Thyroid gland (tissue), 4 donors: Measurements from ENCODE around the gene CIPC. TPM values are rescaled to one million over a fixed set of nuclear protein-coding genes. Genes with fewer than 3 reads are reported as not detected.

Experiments
- DNase-seq, 2 donors: peaks; one replicate each; pipeline ENCODE4 v3.0.0-alpha.2; 2019
- H3K27ac ChIP-seq, 3 donors: fragments of 200-600 bp; sonication (generic); 1 replicate in 2 of 3; 2 replicates in 1 of 3; pipeline ENCODE4 v1.5.1; 2016 to 2019; ENCODE audit warnings: mild to moderate bottlenecking in 1 of 3, moderate library complexity in 1 of 3
- H3K27me3 ChIP-seq: fragments of 200-600 bp; sonication (generic); one replicate; pipeline ENCODE4 v1.5.1; 2019
- H3K36me3 ChIP-seq, 2 donors: fragments of 200-600 bp; sonication (generic); one replicate each; pipeline ENCODE4 v1.5.1; 2016 to 2019
- H3K4me1 ChIP-seq, 2 donors: fragments of 200-600 bp; sonication (generic); one replicate each; pipeline ENCODE4 v1.5.1; 2017 to 2019
- H3K4me3 ChIP-seq, 3 donors: fragments of 200-600 bp; sonication (generic); replicated peaks in 1 of 3; 1 replicate in 2 of 3; 2 replicates in 1 of 3; pipeline ENCODE4 v1.5.1; 2016; ENCODE audit warnings: mild to moderate bottlenecking in 1 of 3
- H3K9me3 ChIP-seq: fragments of 200-600 bp; sonication (generic); one replicate; pipeline ENCODE4 v1.5.1; 2017
- CTCF ChIP-seq, 6 experiments: fragments of 200-600 bp in 3 of 6; fragments of 450-650 bp in 3 of 6; sonication (generic) in 3 of 6; IDR thresholded peaks; one replicate each; pipeline ENCODE4 v1.5.1; 2016 to 2019; ENCODE audit warnings: antibody characterized with exemption in 6 of 6, mild to moderate bottlenecking in 2 of 6, inconsistent platforms in 1 of 6, moderate library complexity in 1 of 6
- POLR2A ChIP-seq, 2 donors: fragments of 450-650 bp; IDR thresholded peaks; one replicate each; pipeline ENCODE4 v1.6.1; 2017; ENCODE audit warnings: antibody characterized with exemption in 2 of 2, mild to moderate bottlenecking in 2 of 2, moderate library complexity in 1 of 2
- WGBS, 2 donors: methylation state at CpG; one replicate each; pipeline ENCODE4 v1.1.5; 2017; 5-methylcytosine and 5-hydroxymethylcytosine counted together
- intact Hi-C: fragments of 100-400 bp; cut with DNase I; formaldehyde crosslinking; loops from one replicate; pipeline ENCODE4 v1.15.1; 2023
- total RNA-seq, 4 donors: library from RNA; depleted of rRNA; stranded (reverse); fragments of >200 nt; gene quantifications; one replicate each; pipeline ENCODE4 v1.2.3, GENCODE V29; 2016

The CIPC gene
- total RNA-seq, 4 donors from 2014 or later, result 37.6 to 59.5 (median 44.6) TPM

- H3K27ac ChIP-seq, result no peak overlapping the region
- no peaks in the 10 kb centered on the region for H3K36me3 ChIP-seq
- WGBS, 2 donors, result 83 to 90% methylated on average over 4 of the region's 4 CpGs
- intact Hi-C loops, result no loop called here
- H3K27me3 ChIP-seq, result no peaks in the 10 kb centered on the region
- peaks cover 27 to 38% of the 10 kb centered on the region in 2 donors for H3K4me1 ChIP-seq
- TF ChIP-seq CTCF (IDR thresholded peaks at IDR 0.05) (no peak), POLR2A (IDR thresholded peaks at IDR 0.05) (no peak)
- no peaks in the 10 kb centered on the region for H3K9me3 ChIP-seq
- no peak for DNase-seq
- no peak overlapping the region for H3K4me3 ChIP-seq
Observed at GRCh38 chr14:77126461-77126990, 28.5 kb downstream of the CIPC start.

GRCh38 chr14:77128414-77128891 is 30.4 kb downstream of the CIPC start:
- Histone ChIP-seq H3K4me3 (no peak overlapping the region), H3K9me3 (no peaks in the 10 kb centered on the region), H3K36me3 (no peaks in the 10 kb centered on the region), H3K27ac (no peak overlapping the region), H3K27me3 (no peaks in the 10 kb centered on the region), H3K4me1 (peaks cover 8 to 19% of the 10 kb centered on the region in 2 donors)
- TF ChIP-seq POLR2A (IDR thresholded peaks at IDR 0.05) (no peak), CTCF (IDR thresholded peaks at IDR 0.05) (no peak)
- peak; percentile 70 to 75 for DNase-seq
- intact Hi-C loops, result no loop called here
- WGBS, 2 donors, result 30 to 47% methylated on average over 5 to 6 of the region's 6 CpGs

- intact Hi-C loops, result loop anchor here (10.0 kb wide), 1 partner anchor 84 kb away; no protein-coding TSS in a partner anchor
- WGBS, 2 donors, result 70 to 76% methylated on average over 2 to 3 of the region's 3 CpGs
- Histone ChIP-seq H3K27me3 (no peaks in the 10 kb centered on the region), H3K4me1 (peaks cover under 1 to 1% of the 10 kb centered on the region in 2 donors), H3K27ac (no peak overlapping the region), H3K36me3 (no peaks in the 10 kb centered on the region), H3K4me3 (no peak overlapping the region), H3K9me3 (no peaks in the 10 kb centered on the region)
- TF ChIP-seq POLR2A (IDR thresholded peaks at IDR 0.05), result no peak
- TF ChIP-seq CTCF (IDR thresholded peaks at IDR 0.05), result no peak
- no peak for DNase-seq
Observed at GRCh38 chr14:77130386-77130785, 32.3 kb downstream of the CIPC start.

GRCh38 chr14:77131206-77131605 is 33.1 kb downstream of the CIPC start:
- DNase-seq, result no peak
- 73 to 75% methylated on average over 2 of the region's 2 CpGs for WGBS, 2 donors
- Histone ChIP-seq H3K4me1 (no peaks in the 10 kb centered on the region), H3K27ac (no peak overlapping the region), H3K9me3 (no peaks in the 10 kb centered on the region), H3K27me3 (no peaks in the 10 kb centered on the region), H3K36me3 (no peaks in the 10 kb centered on the region), H3K4me3 (no peak overlapping the region)
- TF ChIP-seq POLR2A (IDR thresholded peaks at IDR 0.05), result no peak
- no peak for TF ChIP-seq CTCF (IDR thresholded peaks at IDR 0.05)
- intact Hi-C loops, result loop anchor here (10.0 kb wide), 1 partner anchor 84 kb away; no protein-coding TSS in a partner anchor

- WGBS, 2 donors, result 88 to 91% methylated on average over 5 of the region's 5 CpGs
- no peak overlapping the region for H3K27ac ChIP-seq
- no peaks in the 10 kb centered on the region for H3K9me3 ChIP-seq
- intact Hi-C loops, result loop anchor here (10.0 kb wide), 1 partner anchor 83 kb away; no protein-coding TSS in a partner anchor
- H3K4me3 ChIP-seq, result no peak overlapping the region
- no peaks in the 10 kb centered on the region for H3K27me3 ChIP-seq
- no peak for DNase-seq
- H3K4me1 ChIP-seq, result no peaks in the 10 kb centered on the region
- H3K36me3 ChIP-seq, result no peaks in the 10 kb centered on the region
- no peak for TF ChIP-seq POLR2A (IDR thresholded peaks at IDR 0.05)
- TF ChIP-seq CTCF (IDR thresholded peaks at IDR 0.05), result no peak
Observed at GRCh38 chr14:77131871-77132486, 33.9 kb downstream of the CIPC start.
